DMS 273 treated with DMSO at 0.1 percent for 48 hours (cell line): ENCODE results near the gene EARS2.

Source experiments
- DNase-seq: peaks from one replicate; lab custom pipeline; 2025; lab: John Stamatoyannopoulos, UW

The EARS2 gene

GRCh38 chr16:23482778-23483177 lies 74.4 kb downstream of the EARS2 start:
- no peak for DNase-seq

GRCh38 chr16:23480257-23480656 lies 76.9 kb downstream of the EARS2 start:
- DNase-seq = no peak

GRCh38 chr16:23479138-23479537 lies 78.0 kb downstream of the EARS2 start:
- DNase-seq = no peak

- DNase-seq = no peak
Observed at GRCh38 chr16:23478566-23478965, 78.6 kb downstream of the EARS2 start.

- no peak for DNase-seq
Observed at GRCh38 chr16:23476289-23476688, 80.9 kb downstream of the EARS2 start.
